ENCODE measurements around the gene SH3BP5.

The SH3BP5 gene

DNA sequence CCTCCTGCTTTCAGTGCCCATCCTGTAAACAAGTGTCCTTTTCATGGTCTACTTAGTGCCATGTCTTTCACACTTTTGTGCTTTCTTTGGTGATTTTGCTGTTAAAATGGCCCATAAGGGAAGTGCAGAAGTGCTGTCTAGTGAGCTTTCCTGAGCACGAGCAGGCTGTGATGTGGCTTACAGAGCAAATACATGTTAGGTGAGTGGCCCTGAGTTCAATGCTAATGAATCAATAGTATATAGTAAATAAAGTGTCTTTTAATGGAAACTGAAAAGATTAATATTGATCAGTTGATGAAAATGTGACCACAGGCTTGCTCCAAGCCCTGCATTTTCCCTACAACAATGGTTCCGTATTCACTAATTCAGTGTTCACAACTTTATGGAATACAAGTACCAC, 5.7 kb downstream of the SH3BP5 start:
- Histone ChIP-seq H3K4me1 (peaks cover 0 to 59% (median 36%) of the 10 kb centered on the region in 4 donors), H3K27me3 (no peaks in the 10 kb centered on the region), H3K9me3 (no peaks in the 10 kb centered on the region), H3K36me3 (peaks cover 0 to 6% (median 5%) of the 10 kb centered on the region in 3 donors), H3K4me3 (no peak overlapping the region), H3K27ac (no peak overlapping the region)
- DNase-seq, result no peak
- TF ChIP-seq, protein P1, sequence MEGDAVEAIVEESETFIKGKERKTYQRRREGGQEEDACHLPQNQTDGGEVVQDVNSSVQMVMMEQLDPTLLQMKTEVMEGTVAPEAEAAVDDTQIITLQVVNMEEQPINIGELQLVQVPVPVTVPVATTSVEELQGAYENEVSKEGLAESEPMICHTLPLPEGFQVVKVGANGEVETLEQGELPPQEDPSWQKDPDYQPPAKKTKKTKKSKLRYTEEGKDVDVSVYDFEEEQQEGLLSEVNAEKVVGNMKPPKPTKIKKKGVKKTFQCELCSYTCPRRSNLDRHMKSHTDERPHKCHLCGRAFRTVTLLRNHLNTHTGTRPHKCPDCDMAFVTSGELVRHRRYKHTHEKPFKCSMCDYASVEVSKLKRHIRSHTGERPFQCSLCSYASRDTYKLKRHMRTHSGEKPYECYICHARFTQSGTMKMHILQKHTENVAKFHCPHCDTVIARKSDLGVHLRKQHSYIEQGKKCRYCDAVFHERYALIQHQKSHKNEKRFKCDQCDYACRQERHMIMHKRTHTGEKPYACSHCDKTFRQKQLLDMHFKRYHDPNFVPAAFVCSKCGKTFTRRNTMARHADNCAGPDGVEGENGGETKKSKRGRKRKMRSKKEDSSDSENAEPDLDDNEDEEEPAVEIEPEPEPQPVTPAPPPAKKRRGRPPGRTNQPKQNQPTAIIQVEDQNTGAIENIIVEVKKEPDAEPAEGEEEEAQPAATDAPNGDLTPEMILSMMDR (IDR thresholded peaks at IDR 0.05), result no peak
- intact Hi-C loops (cut with DNase I; ENCODE audit: low total_unique reads), result no loop called here

DNA sequence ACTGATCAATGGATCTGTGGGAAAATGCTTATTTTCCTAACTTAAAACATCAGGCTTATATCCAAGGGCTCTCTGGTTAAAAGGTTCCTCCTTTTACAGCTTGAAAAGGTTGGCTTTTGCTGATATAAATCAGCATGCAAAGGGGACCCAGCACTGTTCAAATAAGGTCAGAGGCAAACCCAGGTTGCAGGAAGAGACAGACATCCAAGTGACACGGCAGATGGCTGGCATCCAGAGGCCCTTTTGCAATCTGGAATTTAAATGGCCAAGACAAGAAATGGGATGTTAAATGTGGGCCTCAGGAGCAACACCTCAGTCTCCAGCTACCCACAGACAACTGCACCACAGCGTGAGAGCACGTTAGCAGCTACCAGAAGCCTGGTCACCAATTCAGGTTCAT, 6.3 kb downstream of the SH3BP5 start:
- H3K4me1 ChIP-seq, result peaks cover 0 to 65% (median 41%) of the 10 kb centered on the region in 4 donors
- peak overlapping the region in 1 of 2 donors; percentile 80 for H3K27ac ChIP-seq
- H3K9me3 ChIP-seq, result no peaks in the 10 kb centered on the region
- no peak overlapping the region for H3K4me3 ChIP-seq
- H3K36me3 ChIP-seq, result peaks cover 0 to 6% (median 5%) of the 10 kb centered on the region in 3 donors
- DNase-seq, result peak in 1 of 2 donors; percentile 60
- H3K27me3 ChIP-seq, result no peaks in the 10 kb centered on the region
- TF ChIP-seq, protein P1 (IDR thresholded peaks at IDR 0.05), result no peak
- intact Hi-C loops (cut with DNase I; ENCODE audit: low total_unique reads), result no loop called here

DNA sequence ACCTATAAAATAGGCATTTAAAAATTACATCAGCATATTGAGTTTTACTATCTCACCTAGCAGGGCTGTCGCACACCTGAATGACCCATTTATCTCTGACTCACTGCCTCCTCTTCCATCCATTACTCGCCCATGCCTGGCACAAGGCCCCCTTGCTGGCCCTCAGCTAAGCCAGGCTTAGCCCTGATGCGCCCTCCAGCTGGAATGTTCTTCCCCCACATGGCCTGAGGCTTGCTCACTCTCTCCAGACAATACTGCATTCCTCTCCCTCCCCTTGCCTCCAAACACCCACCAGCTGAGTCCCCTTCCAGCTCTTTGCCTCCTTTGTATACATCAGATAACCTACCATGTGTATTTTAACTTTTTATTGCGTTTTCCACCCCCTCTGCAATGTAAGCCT, 7.2 kb downstream of the SH3BP5 start:
- Histone ChIP-seq H3K9me3 (no peaks in the 10 kb centered on the region), H3K27ac (peak overlapping the region; percentile 46 to 80), H3K36me3 (peaks cover 0 to 6% (median 5%) of the 10 kb centered on the region in 3 donors), H3K4me1 (peaks cover 0 to 65% (median 47%) of the 10 kb centered on the region in 4 donors), H3K4me3 (no peak overlapping the region), H3K27me3 (no peaks in the 10 kb centered on the region)
- no peak for DNase-seq
- TF ChIP-seq, protein P1 (IDR thresholded peaks at IDR 0.05), result no peak
- intact Hi-C loops (cut with DNase I; ENCODE audit: low total_unique reads), result no loop called here

DNA sequence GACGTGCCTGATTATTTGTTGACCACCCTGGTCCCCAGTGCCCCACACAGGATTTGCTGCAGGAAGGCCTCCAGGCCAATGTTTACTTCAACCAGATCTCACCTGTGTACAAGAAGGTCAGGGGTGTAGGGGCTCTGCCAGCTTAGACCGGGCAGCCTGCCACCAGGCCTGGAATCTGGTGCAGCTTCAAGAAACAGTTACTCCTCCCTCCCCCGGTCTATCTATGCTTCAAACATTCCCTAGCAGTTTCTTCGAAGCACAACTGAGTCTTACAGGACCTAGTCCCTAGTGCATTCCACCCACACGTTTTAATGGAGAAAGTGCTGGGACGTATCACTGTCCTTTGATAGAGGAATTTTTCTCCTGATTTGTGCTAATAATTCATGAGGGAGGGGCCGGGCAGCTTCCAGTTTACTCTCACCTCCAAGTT, 8.0 kb downstream of the SH3BP5 start:
- peak overlapping the region; percentile 46 to 80 for H3K27ac ChIP-seq
- TF ChIP-seq, protein P1 (IDR thresholded peaks at IDR 0.05), result no peak
- H3K9me3 ChIP-seq, result no peaks in the 10 kb centered on the region
- H3K27me3 ChIP-seq, result no peaks in the 10 kb centered on the region
- intact Hi-C loops (cut with DNase I; ENCODE audit: low total_unique reads), result no loop called here
- DNase-seq, result no peak
- H3K4me3 ChIP-seq, result no peak overlapping the region
- H3K4me1 ChIP-seq, result peaks cover 0 to 65% (median 52%) of the 10 kb centered on the region in 4 donors
- peaks cover 0 to 6% (median 5%) of the 10 kb centered on the region in 3 donors for H3K36me3 ChIP-seq

DNA sequence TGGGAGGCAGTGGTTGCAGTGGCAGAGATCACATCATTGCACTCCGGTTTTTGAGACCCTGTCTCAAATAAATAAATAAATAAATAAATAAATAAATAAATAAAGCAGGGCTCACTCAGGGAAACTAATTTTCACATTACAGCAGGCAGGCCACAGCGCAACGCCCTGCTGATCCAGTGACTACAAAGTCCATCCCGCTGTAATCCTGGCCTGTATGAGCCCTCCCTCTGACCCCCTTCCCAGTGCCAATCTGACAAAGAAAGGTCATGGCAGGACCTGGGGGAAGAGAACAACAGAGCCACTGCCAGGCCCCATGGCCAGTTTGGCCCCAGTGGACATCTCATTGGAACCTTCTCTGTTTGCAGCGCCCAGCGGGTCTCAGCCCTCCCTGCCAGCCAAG, 9.3 kb downstream of the SH3BP5 start:
- H3K9me3 ChIP-seq, result no peaks in the 10 kb centered on the region
- H3K27ac ChIP-seq, result peak overlapping the region in 1 of 2 donors; percentile 80
- TF ChIP-seq, protein P1 (IDR thresholded peaks at IDR 0.05), result no peak
- H3K36me3 ChIP-seq, result peaks cover 0 to 6% (median 5%) of the 10 kb centered on the region in 3 donors
- no peak overlapping the region for H3K4me3 ChIP-seq
- peaks cover 0 to 71% (median 63%) of the 10 kb centered on the region in 4 donors for H3K4me1 ChIP-seq
- H3K27me3 ChIP-seq, result no peaks in the 10 kb centered on the region
- intact Hi-C loops (cut with DNase I; ENCODE audit: low total_unique reads), result no loop called here
- no peak for DNase-seq

DNA sequence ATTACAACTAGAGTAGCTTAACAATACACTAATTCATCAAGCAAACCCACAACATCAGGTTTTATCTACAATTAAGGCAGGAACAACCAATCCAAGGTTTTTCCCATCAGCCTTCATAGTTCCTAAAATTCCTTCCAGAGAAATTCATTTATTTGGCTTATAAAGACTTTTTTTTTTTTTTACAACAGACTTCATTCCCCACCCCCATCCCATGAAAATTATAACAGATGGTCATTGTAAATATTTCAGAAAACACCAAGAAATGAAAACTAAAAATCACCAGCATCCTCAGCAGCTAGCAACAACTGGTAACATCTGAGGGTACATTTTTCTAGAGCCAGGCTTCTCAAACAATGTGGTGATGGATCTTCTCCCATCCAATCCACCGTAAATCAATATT, 11.0 kb downstream of the SH3BP5 start:
- TF ChIP-seq, protein P1 (IDR thresholded peaks at IDR 0.05), result no peak
- intact Hi-C loops (cut with DNase I; ENCODE audit: low total_unique reads), result no loop called here
- Histone ChIP-seq H3K36me3 (no peaks in the 10 kb centered on the region), H3K27me3 (no peaks in the 10 kb centered on the region), H3K4me3 (no peak overlapping the region), H3K27ac (peak overlapping the region; percentile 73 to 80), H3K9me3 (no peaks in the 10 kb centered on the region), H3K4me1 (peaks cover 0 to 86% (median 66%) of the 10 kb centered on the region in 4 donors)
- DNase-seq, result no peak
